ENCODE measurements around the gene SEMA4A. TPM values are rescaled to one million over a fixed set of nuclear protein-coding genes. Genes with fewer than 3 reads are reported as not detected.

The SEMA4A gene
- total RNA-seq, 1 donor from 2014 or later, result 12.4 TPM

GRCh38 chr1:156221986-156222692 is 68.8 kb downstream of the SEMA4A start:
- intact Hi-C loops (cut with micrococcal nuclease), result no loop called here

- intact Hi-C loops (cut with micrococcal nuclease), result loop anchor here (1.0 to 5.0 kb wide), 4 partner anchors 33 to 135 kb away; partner anchors contain the start of gene SLC25A44
These were observed 72.3 kb downstream of the SEMA4A start for GRCh38 chr1:156225677-156226014.

- intact Hi-C loops (cut with micrococcal nuclease), result loop anchor here (5.0 kb wide), 1 partner anchor 34 kb away; the partner anchor contains the start of gene SLC25A44
These were observed 72.7 kb downstream of the SEMA4A start for GRCh38 chr1:156226116-156226538.

- intact Hi-C loops (cut with micrococcal nuclease), result loop anchor here (5.0 kb wide), 1 partner anchor 34 kb away; the partner anchor contains the start of gene SLC25A44
These were observed 73.4 kb downstream of the SEMA4A start for GRCh38 chr1:156226782-156227181.

Other genes starting within 250 kb of the SEMA4A start
- gene RIT1, start 242.2 kb upstream of the SEMA4A start, total RNA-seq, result 27.0 and 27.6 TPM in 2 replicates
- gene KHDC4, start 219.2 kb upstream of the SEMA4A start, total RNA-seq, result 73.8 and 82.8 TPM in 2 replicates
- gene RXFP4, start 211.9 kb upstream of the SEMA4A start, total RNA-seq, result 0.14 TPM in 2 replicates
- gene ARHGEF2, start 175.0 kb upstream of the SEMA4A start, total RNA-seq, result 172 and 189 TPM in 2 replicates
- gene SSR2, start 132.6 kb upstream of the SEMA4A start, total RNA-seq, result 265 and 268 TPM in 2 replicates
- gene UBQLN4, start 99.8 kb upstream of the SEMA4A start, total RNA-seq, result 36.8 and 37.2 TPM in 2 replicates
- gene LAMTOR2, start 98.8 kb upstream of the SEMA4A start, total RNA-seq, result 69.4 and 71.6 TPM in 2 replicates
- not detected in 2 replicates for gene RAB25, start 92.4 kb upstream of the SEMA4A start, total RNA-seq
- gene MEX3A, start 71.1 kb upstream of the SEMA4A start, total RNA-seq, result 0.20 and 0.50 TPM in 2 replicates
- gene LMNA, start 38.9 kb upstream of the SEMA4A start, total RNA-seq, result 98.8 and 104 TPM in 2 replicates
- gene SLC25A44, start 40.5 kb downstream of the SEMA4A start, total RNA-seq, result 32.2 and 34.3 TPM in 2 replicates
- 84.0 and 84.1 TPM in 2 replicates for gene PMF1, start 59.4 kb downstream of the SEMA4A start, total RNA-seq
- 2.0 and 2.9 TPM in 2 replicates for gene BGLAP, start 88.6 kb downstream of the SEMA4A start, total RNA-seq
- gene PAQR6, start 94.5 kb downstream of the SEMA4A start, total RNA-seq, result 8.0 and 8.6 TPM in 2 replicates
- 69.2 and 73.1 TPM in 2 replicates for gene SMG5, start 129.2 kb downstream of the SEMA4A start, total RNA-seq
- 9.4 TPM in 2 replicates for gene TMEM79, start 130.7 kb downstream of the SEMA4A start, total RNA-seq
- 28.9 and 31.3 TPM in 2 replicates for gene GLMP, start 142.1 kb downstream of the SEMA4A start, total RNA-seq
- gene VHLL, start 145.7 kb downstream of the SEMA4A start, total RNA-seq, result 0.30 and 0.34 TPM in 2 replicates
- 307 and 319 TPM in 2 replicates for gene CCT3, start 184.7 kb downstream of the SEMA4A start, total RNA-seq
- 0.50 TPM in 1 of 2 replicates, not detected in the other for gene TSACC, start 184.9 kb downstream of the SEMA4A start, total RNA-seq
- gene RHBG, start 215.6 kb downstream of the SEMA4A start, total RNA-seq, result not detected in 2 replicates

Measured in T-helper 2 cell treated with Interferon-gamma antibody and Interleukin-4, amounts not matched to agents 100 ng/mL and 5 ng/mL, for 36 hours (primary cell).